NCI-H524 treated with DMSO at 0.1 percent for 48 hours (cell line): ENCODE measurements around the gene OR2T5.
"Not testable (repeated sequence)": the region's sequence is repeated elsewhere in the genome, so short reads cannot be mapped to it uniquely, and the experiment has no call there.

Experiments used
- DNase-seq: peaks from one replicate; lab custom pipeline; 2025; lab: John Stamatoyannopoulos, UW

Gene OR2T5, protein sequence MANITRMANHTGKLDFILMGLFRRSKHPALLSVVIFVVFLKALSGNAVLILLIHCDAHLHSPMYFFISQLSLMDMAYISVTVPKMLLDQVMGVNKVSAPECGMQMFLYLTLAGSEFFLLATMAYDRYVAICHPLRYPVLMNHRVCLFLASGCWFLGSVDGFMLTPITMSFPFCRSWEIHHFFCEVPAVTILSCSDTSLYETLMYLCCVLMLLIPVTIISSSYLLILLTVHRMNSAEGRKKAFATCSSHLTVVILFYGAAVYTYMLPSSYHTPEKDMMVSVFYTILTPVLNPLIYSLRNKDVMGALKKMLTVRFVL

DNA sequence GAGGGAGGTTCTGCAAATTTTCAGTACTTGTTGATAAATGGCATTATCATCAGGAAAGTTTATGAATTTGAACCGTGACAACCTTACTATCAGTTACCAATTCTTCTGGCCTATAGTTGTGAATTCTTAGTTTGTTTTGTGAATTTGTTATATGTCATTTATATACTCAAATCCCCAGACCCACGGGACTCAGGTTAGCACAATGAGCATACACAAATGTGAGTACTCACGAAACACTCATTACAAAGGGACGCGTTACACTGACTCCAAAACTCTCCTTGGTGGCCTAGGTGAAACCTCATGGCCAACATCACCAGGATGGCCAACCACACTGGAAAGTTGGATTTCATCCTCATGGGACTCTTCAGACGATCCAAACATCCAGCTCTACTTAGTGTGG lies at the start of gene OR2T5:
Gene OR2T5, plus strand, starts transcription at position 301 of the 400 bp plus-strand sequence. Its CDS starts 0 bp downstream, at position 301.
- DNase-seq = not testable (repeated sequence)

DNA sequence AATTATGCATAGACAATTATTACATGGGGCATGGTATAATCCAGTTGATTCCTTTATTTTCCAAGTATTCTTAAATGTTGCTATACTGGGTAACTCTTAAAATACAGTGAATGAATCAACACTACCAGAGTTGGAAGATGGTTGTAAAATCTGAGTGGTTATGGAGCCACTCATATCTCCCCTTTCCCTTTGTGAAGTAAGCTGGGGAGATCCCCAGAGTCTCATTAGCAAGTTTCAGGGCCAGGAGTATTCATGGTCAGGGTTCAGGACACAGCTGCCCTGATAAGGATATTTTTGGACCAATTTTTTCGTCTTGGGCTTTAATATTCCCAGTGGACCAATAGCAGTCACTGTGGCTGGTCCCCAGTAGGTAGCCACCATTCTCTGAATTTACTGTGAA lies 49.7 kb upstream of the OR2T5 start:
- DNase-seq = not testable (repeated sequence)

DNA sequence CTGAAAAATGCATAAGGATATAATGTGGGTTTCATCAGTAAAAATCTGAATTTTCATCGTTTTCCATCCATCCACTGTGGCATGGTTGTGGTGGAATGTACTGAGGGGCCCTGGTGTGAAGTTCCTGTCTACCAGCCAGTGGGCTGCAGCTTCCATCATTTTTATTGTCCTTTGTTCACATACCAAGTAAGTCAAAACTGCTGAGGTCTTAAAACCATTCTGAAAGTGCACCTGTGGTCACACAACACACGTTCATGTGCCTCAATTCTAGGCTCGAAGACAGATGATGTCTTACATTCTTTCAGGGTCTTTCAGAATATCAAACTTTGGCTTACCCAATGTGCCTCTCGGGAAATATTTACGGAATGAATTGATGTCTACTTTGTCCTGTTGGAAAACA lies 49.1 kb upstream of the OR2T5 start:
- DNase-seq = not testable (repeated sequence)

DNA sequence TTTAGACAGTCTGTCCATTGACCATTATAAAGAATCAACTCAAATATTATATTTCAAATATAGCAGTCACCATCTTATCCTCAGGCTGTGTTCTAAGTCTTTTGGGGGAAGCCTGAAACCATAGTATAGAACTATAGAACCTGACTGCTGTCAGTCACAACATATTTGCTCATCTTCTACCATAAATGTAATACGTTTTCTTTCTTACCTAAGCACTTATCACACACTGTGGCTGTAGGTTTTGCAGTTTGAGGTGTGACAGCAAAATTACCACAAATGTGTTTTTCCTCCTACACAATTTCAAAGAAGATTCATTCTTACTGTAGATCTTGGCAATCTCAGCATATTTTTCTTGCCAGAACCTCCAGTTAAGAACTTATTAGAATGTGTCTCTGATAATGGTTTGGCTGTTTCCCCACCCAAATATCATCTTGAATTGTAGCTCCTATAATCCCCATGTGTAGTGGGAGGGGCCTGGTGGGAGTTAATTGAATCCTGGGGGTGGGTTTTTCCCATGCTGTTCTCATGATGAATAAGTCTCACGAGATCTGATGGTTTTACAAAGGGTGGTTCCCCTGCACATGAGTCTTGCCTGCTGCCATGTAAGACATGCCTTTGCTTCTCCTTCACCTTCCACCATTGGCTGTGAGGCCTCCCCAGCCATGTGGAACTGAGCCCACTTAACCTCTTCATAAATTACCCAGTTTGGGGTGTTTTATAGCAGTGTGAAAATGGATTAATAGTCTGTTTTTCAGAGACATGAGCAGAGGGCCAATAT lies 45.7 kb upstream of the OR2T5 start:
- DNase-seq = not testable (repeated sequence)

DNA sequence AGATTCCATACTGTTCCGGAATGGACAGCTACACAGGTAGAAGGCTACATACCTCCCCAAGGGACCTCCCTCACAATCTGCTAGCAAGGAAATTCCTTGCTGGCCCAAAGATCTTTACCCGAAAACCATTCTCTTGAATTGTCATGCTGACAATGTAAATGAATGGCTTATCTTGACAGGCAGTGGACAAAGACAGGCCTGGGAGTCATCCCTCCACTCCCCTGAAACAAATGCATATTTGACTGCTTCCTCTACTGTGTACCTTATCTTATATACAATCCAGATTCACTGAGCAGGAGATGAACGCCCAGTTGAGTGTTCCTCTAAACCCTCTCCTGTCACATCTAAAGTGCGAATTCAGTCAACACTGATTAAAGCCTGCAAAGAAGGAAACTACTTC lies 43.8 kb upstream of the OR2T5 start:
- DNase-seq = not testable (repeated sequence)

DNA sequence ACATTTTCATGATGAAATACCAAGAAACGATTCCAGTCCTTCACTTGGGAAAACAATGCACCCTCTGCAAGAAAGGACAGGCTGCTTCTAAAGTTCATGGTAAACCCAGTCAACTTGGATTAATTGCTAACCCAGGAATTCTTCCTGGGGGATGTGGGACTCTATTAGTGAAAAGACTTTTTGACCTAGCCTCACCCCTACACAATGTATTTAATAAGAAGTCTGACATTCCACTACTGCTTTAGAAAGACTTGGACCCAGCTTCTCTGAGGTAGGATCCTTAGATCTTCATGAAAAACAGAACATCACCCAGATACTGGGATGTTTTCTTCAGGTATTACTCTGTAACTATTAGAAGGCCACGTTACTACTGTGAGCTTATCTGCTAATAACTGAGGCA lies 43.0 kb upstream of the OR2T5 start, which contains the start of gene OR2T2:
Gene OR2T2, plus strand, starts transcription at position 239 of the 400 bp plus-strand sequence. CDS start 7,161 bp downstream, outside the sequence.
- DNase-seq = not testable (repeated sequence)

DNA sequence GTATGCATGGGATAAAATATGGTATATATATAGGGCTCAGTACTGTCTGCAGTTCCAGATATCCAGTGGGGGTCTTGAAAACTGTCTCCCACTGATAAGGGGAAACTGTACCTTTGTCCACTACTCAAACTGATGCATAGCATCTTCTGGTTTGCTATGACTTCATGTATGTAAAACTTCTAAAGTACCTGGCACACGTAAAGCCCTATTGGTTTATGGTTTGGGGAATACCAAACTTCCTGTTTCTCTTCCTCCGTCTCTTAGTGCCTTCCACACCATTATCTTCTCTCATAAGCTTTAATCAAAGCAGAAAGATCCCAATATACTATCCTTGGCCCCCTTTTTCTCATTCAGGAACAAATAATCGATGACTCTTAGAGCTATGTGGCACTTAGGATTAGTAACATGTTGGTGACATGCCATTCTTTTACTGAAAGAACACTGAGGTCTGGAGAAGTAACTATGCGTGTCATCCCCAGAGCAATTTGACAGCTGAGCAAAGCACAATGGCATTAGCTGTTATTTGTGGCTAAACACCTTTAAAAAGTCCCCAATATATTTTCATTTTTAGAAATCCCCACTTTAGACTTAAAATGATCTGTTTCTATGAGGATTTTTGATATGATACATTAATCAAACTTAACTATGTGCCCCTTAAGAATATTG lies 39.8 kb upstream of the OR2T5 start:
- DNase-seq = not testable (repeated sequence)

DNA sequence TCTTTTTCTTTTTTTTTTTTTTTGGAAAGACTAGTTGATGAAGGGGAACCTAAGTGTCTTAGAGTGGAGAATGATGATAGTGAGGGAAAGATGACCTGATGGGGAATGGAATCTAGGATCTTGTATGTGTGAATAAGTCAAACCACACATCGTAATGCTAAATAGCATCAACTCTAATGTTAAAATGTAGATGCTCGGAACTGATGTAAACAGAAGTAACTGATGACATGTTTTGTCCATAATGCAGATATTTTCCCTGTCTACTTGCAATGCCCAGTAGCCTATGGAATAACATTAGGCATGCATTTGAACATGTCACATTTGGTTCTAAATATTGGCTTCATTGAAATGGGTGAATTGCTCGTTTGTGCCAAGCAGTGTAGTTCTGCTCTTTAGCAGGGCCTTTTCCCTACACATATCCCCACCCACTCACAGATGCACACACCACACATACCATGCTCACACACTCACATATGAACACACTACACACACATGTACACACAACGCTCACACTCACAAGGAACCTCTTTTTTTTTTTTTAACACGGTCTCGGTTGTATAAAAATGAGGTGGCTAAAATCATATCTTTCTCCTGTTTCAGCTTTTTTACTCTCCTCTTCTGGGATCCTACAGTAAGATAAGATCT lies 38.4 kb upstream of the OR2T5 start:
- DNase-seq = not testable (repeated sequence)

DNA sequence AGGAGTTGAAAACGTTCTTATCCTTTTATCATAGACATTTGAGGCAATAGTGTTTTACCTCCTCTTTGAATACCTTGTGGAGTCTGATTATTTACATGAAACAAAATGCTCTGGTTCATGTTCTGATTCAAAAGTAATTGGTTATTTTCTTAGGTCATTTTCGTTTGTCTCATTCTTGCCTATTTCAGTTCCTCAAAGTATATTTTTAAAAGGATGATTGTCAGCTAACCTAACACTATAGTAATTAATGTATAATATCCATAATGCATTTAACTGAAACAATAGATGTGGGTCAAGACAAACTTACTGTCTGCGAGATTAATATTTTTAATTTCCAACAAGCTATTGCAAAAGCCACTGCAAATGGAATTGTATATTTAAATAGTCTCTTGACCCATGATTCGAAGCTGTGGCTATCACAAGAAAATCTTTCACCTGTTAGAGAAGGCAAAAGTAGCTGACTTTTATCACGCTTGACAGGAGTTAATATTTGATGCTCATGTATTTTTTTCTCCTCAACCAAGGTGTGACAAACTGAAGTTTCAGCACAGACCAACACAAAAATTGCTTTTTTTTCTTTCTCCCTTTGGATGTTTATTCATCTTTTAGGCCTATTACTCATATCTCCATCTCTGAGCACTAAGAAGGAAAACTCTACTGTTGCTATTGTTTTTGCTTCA lies 37.8 kb upstream of the OR2T5 start:
- DNase-seq = not testable (repeated sequence)

DNA sequence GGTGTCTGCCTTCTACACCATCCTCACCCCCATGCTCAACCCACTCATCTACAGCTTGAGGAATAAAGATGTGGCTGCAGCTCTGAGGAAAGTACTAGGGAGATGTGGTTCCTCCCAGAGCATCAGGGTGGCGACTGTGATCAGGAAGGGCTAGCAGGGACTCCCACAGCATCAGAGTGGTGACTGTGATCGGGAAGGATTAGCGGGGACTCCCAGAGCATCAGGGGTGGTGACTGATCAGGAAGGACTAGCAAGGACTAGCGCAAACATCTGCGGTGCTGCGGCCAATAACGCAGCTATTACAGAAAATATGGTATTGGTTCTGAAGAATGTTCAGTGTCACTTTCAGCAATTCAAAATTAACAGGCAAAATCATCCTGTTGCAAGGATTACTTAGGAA lies 34.8 kb upstream of the OR2T5 start:
- not testable (repeated sequence) for DNase-seq

DNA sequence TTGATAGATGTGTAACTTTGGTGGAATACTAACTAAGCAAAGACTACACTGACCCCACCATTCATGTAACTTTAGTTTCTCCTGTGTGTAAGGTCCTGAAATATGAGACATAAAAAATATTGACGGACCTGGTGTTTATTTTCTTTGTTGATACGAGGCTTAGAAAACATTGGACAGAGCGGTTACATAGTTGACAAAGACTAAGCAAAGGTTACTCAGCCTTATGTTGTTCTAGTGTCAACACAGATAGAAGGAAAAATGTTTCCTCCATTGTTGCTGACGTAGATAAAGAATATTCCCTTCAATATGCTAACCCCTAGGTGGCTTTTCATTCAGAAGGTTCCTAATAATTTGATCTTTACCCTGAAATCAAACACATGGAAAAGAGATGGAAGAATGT lies 33.3 kb upstream of the OR2T5 start:
- DNase-seq = not testable (repeated sequence)

DNA sequence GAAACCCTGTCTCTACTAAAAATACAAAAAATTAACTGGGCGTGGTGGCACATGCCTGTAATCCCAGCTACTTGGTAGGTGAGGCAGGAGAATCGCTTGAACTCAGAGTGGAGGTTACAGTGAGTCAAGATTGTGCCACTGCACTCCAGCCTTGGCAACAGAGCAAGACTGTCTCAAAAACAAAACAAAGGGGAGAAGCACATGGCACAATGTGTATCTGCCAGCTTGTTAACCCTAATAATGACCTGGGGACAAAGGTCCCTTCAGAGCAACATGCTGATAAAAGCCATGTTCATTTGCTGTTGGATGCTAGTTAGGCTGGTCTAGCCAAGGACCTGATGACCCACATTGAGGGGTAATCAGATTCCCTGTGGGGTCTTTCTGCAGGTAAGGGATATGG lies 31.8 kb upstream of the OR2T5 start:
- DNase-seq = not testable (repeated sequence)

DNA sequence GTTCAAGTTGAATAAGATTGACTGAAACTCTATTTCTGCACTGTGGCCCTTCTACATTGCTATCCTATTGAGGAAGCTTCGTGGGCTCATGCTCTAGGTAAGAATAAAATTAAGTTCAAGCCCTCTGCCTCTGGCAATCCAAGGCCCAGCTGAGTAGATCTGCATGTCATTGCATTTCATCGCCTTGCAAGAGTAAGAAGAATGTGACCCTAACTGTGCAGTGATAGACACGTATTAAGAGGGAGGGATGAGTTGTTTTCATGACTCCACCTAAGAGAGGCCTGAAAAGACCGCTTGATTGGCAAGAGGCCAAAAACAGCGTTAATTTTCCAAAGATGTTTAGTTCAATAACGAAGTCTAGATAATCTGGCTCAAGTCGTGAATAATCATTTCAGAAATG lies 29.3 kb upstream of the OR2T5 start:
- not testable (repeated sequence) for DNase-seq

DNA sequence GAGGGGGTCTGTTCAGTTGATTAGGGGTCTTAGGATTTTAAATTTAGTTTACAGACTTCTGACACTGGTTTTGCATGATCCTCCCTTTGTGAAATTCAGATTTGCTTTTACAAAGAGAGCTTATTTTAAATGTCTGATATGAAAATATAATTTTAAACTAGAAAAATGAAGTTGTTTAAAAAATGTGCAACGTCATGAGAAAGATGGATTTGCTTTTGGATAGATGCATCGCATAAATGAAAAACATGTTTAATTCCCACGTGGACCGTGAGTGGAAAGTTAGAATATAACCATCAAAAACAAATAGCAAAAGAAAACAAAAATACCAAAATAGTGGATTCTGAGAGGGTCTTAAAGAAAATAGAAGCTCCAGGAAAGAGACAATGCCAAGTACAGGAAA lies 17.2 kb upstream of the OR2T5 start:
- DNase-seq = no peak

DNA sequence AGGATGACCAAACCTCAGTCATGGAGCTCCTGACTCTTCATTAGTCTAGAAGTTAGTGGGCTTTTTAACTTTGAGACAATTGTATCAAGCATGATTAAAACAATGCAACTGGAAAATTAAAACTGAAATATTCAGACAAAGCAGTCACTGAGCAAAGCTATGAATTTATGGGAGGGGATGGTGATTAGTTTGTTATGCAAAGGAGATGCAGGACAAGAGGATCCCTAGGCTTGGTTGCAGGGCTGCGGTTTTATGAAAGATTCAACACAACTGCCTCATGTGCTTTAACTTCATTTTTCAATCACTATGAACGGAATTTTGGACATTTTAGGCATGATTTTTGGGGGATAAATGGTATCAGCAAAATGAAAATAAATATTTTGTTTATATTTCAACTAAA lies 16.3 kb upstream of the OR2T5 start:
- not testable (repeated sequence) for DNase-seq

DNA sequence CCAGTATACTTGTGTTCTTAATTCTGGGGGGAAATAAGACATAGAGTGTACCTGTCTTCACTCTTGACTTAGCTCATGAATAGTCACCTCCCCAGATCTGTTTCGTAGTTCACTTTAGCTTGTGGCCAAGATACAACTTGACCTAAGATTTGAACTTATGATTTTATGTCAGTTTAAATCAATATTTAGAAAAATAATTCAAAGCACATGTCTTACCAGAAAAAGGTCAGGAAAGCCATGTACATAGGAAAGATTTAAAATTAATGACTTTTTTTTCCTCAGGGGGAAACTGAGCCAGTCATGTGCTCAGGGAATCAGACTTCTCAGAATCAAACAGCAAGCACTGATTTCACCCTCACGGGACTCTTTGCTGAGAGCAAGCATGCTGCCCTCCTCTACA lies 15.3 kb upstream of the OR2T5 start, which contains the start of gene OR2T3:
Gene OR2T3, plus strand, starts transcription at position 301 of the 400 bp plus-strand sequence. Its CDS starts 0 bp downstream, at position 301.
- not testable (repeated sequence) for DNase-seq

DNA sequence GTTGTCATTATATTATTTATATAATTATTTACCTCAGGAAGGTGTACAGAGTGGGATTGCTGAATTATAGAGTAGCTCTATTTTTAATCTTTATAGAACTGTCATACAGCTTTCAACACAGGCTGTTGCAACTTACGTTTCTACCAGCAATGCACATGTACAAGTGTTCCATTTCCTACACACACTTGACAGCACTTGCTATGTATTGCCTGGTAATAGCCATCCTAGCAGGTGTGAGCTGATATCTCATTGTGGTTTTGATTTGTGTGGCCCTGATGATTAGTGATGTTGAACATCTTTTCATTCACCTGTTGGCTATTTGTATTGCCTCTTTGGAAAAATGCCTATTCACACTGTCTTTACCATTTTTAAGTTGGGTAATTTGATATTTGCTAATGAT lies 12.7 kb upstream of the OR2T5 start:
- not testable (repeated sequence) for DNase-seq

DNA sequence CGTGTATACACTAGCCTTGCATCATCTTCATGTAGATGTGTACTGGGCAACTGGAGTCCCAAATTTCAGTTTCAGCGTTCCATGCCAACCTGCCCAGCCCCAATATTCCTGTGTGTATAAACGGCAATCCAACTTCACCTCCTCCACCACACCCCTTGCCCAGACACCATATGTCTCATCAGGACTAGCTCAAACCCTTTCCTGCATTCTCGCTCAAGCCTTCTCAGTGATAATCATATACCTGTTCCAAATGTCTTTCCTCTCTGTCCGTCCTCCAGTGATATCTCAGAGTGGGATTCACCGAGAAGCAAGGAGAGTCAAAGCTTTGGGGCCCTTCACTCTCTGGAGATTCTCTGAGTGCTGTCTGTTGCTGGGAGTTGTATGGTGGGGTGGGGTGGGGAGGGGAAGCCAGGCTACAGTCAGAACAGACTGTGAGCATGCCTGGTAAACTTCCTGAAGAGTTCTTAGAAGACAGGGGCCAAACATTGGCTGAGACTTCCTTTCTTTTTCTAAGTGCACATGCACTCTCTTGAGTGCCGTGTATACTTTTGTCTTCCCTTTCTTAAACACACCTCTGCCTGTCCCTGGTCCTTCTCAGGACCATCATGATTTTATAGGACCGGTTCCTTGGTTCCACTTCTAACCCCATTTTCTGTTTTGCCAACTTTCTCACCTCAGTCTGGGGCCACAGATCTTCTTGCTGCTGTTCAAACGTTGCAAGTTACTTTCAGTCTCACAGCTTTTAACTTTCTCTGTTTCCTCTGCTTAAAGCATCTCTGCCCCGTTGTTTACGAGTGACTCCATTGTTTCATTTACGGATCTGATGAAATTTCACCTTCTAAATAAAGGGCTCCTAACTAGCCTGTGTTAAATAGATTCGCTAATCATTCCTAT lies 6.5 kb upstream of the OR2T5 start:
- not testable (repeated sequence) for DNase-seq

DNA sequence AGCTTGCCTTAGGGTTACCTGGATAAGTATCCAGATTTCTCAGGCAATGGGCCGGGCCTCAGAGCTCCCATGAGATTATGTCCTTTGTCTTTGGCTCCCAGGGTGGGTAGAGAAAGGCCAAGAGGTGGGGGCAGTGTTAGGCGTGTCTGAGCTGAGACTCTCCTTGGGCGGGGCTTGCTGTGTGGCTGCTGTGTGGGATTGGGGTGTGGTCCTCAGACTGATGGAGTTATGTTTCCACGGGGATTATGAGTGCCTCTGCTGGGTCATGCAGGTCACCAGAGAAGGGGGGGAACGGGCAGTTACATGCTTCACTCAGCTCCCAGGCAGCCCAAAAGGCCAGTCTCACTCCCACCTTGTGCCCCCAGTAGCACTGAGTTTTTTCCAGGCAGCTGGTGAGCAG lies 8.3 kb downstream of the OR2T5 start:
- DNase-seq = not testable (repeated sequence)
